Parathyroid adenoma (tissue), 2 donors: ENCODE results near the gene CABLES2.

Source experiments
- H2AFZ ChIP-seq: fragments of 300-600 bp; sonication (generic); one replicate; pipeline ENCODE4 v1.7.0; 2017; ENCODE audit warnings: antibody characterized with exemption, mild to moderate bottlenecking
- H3K27ac ChIP-seq: fragments of 300-600 bp; sonication (generic); one replicate; pipeline ENCODE4 v1.7.0; 2017
- H3K27me3 ChIP-seq: fragments of 300-600 bp; sonication (generic); one replicate; pipeline ENCODE4 v1.7.0; 2017; ENCODE audit warnings: low read length; ENCODE audit not compliant: control insufficient read depth, insufficient read depth
- H3K36me3 ChIP-seq: fragments of 300-600 bp; sonication (generic); one replicate; pipeline ENCODE4 v1.7.0; 2017; ENCODE audit warnings: low read length; ENCODE audit not compliant: control insufficient read depth, insufficient read depth
- H3K4me1 ChIP-seq: fragments of 300-600 bp; sonication (generic); one replicate; pipeline ENCODE4 v1.7.0; 2017; ENCODE audit warnings: control low read depth
- H3K4me2 ChIP-seq: fragments of 300-600 bp; sonication (generic); one replicate; pipeline ENCODE4 v1.7.0; 2017; ENCODE audit warnings: low read length
- H3K4me3 ChIP-seq: fragments of 300-600 bp; sonication (generic); one replicate; pipeline ENCODE4 v1.7.0; 2017; ENCODE audit warnings: low read depth, low read length
- H3K79me2 ChIP-seq: fragments of 300-600 bp; sonication (generic); one replicate; pipeline ENCODE4 v1.7.0; 2017; ENCODE audit warnings: control low read depth
- H3K9ac ChIP-seq: fragments of 300-600 bp; sonication (generic); one replicate; pipeline ENCODE4 v1.7.0; 2017; ENCODE audit warnings: mild to moderate bottlenecking
- H3K9me3 ChIP-seq: fragments of 300-600 bp; sonication (generic); one replicate; pipeline ENCODE4 v1.7.0; 2017; ENCODE audit warnings: low read length; ENCODE audit not compliant: control insufficient read depth
- CTCF ChIP-seq: fragments of 300-600 bp; sonication (generic); IDR thresholded peaks from one replicate; pipeline ENCODE4 v1.7.0; 2017; ENCODE audit warnings: antibody characterized with exemption, mild to moderate bottlenecking
- donor health status: primary hyperparathyroidism.

Gene CABLES2

DNA sequence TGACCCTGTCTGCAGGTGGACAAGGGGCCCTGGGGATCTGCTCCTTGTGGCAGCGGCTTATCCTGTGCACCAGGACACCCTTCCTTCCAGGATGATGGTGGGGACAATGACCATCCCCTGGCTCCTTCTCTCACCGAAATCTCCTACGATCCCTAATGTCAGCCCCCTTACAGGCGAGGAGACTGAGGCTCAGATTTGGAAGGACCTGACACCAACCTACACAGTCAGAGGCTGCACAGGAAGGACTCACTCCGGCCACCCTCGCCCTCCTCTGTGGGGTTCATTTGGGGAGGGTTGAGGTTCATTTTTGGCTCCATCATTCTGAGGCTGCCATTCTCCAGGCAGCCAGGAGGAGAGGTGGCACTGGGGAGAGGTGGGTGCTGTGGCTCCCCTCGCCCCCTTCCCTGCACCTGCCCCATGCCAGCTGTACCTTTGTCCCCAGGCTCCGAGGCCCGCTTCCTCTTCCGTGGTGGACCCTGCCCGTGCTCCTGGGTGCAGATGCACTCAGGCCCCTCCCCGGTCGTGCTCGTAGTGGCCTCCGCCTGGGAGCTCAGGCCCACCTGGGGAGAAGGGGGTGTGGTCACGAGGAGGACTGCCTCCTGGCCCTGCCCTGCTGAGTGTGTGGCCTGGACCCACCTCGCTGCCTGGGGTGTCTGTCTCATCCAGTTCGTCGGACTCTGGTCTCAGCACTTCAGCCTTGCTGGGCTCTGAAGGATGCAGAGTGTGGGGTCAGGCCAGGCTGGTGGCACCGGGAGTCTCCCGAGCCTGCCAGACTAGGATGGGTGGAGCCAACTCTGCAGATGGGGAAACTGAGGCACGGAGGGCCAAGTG, 5.3 kb upstream of the CABLES2 start:
- no peaks in the 10 kb centered on the region for H3K79me2 ChIP-seq
- H3K27ac ChIP-seq = no peak overlapping the region
- no peak overlapping the region for H3K4me3 ChIP-seq
- no peaks in the 10 kb centered on the region for H3K27me3 ChIP-seq
- H3K4me1 ChIP-seq = peaks cover 11% of the 10 kb centered on the region
- no peak overlapping the region for H3K9ac ChIP-seq
- H2AFZ ChIP-seq = no peak overlapping the region
- no peak for TF ChIP-seq CTCF
- H3K4me2 ChIP-seq = no peak overlapping the region
- no peaks in the 10 kb centered on the region for H3K36me3 ChIP-seq
- no peaks in the 10 kb centered on the region for H3K9me3 ChIP-seq

GRCh38 chr20:62411479-62412193, 4.6 kb upstream of the CABLES2 start:
- Histone ChIP-seq H3K9me3 (no peaks in the 10 kb centered on the region), H3K4me2 (no peak overlapping the region), H2AFZ (no peak overlapping the region), H3K4me3 (no peak overlapping the region), H3K36me3 (no peaks in the 10 kb centered on the region), H3K79me2 (no peaks in the 10 kb centered on the region), H3K4me1 (peaks cover 12% of the 10 kb centered on the region), H3K9ac (no peak overlapping the region), H3K27ac (no peak overlapping the region), H3K27me3 (no peaks in the 10 kb centered on the region)
- TF ChIP-seq CTCF = no peak

- Histone ChIP-seq H2AFZ (no peak overlapping the region), H3K9me3 (no peaks in the 10 kb centered on the region), H3K4me2 (no peak overlapping the region), H3K4me3 (no peak overlapping the region), H3K4me1 (peaks cover 16% of the 10 kb centered on the region), H3K79me2 (no peaks in the 10 kb centered on the region), H3K36me3 (no peaks in the 10 kb centered on the region), H3K27me3 (no peaks in the 10 kb centered on the region), H3K9ac (no peak overlapping the region), H3K27ac (no peak overlapping the region)
- no peak for TF ChIP-seq CTCF
These were observed 3.8 kb upstream of the CABLES2 start for GRCh38 chr20:62410746-62411478.

- Histone ChIP-seq H3K27ac (no peak overlapping the region), H3K4me1 (peaks cover 22% of the 10 kb centered on the region), H3K27me3 (no peaks in the 10 kb centered on the region), H3K79me2 (no peaks in the 10 kb centered on the region), H3K9ac (no peak overlapping the region), H3K9me3 (no peaks in the 10 kb centered on the region), H3K36me3 (no peaks in the 10 kb centered on the region), H3K4me3 (no peak overlapping the region), H2AFZ (peak overlapping the region; percentile 43), H3K4me2 (peak overlapping the region; percentile 12)
- TF ChIP-seq CTCF = peak; percentile 46
These were observed 3.1 kb upstream of the CABLES2 start for GRCh38 chr20:62409931-62410745.
